ENCODE measurements around the gene FAM240B.

FAM240B gene

DNA sequence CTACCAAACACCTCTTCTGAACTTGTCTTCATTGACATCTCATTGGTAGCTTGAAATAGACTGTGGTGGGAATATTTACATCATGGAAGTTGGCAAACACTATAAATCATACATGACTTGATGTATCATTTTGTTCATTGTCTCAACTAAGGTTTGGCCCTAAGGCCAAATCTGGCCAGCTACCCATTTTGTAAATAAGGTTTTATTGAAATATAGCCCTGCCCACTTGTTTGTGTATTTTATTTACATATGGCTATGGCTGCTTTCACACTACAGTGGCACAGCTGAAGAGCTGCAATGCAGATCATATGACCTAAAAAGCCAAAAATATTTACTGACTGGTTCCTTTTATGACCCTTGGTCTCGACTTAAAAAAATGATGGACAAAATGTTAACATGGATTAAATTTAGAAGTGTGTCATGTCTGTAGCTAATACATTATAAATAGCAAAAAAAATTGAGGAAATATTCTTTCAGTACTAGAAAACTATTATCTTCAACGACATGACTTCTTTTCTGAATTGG is 22.1 kb downstream of the FAM240B start:
- no peak for DNase-seq

DNA sequence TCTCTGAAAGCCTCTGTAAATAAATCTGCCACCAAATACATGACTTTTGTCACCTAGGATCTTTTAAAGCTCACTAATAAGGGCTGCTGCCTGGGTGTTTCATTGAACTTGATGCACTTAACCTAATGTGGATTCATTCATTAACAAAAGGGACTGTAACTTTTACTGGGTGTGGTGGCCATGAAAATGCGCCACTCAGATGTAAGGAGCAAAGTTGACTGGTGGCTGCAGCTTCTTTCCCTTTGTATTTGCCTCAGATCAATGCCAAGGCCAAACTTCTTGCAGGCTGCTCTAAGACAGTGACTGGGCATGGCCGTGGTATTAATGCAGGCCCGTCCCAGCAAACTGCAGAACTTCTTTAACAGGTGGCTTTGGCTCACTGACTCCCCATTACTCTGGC is 22.9 kb downstream of the FAM240B start:
- no peak for DNase-seq

DNA sequence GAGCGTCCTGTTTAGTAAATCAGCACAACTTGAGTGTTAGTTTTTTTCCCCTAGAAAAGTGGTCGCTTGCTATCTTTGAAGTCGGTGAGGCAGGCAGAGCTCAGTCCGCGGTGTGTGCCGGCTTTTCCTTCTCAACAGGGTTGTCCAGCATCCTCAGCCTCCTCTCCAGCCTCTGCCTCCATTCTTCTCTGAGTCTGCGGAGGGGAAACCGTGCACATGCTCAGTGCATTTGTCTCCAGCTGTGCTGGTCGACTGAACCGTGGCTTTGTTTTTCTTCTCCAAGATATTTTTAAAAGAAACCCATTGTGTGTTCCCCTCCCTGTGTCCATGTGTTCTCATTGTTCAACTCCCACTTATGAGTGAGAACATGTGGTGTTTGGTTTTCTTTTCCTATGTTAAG is 25.3 kb downstream of the FAM240B start:
- DNase-seq: no peak

DNA sequence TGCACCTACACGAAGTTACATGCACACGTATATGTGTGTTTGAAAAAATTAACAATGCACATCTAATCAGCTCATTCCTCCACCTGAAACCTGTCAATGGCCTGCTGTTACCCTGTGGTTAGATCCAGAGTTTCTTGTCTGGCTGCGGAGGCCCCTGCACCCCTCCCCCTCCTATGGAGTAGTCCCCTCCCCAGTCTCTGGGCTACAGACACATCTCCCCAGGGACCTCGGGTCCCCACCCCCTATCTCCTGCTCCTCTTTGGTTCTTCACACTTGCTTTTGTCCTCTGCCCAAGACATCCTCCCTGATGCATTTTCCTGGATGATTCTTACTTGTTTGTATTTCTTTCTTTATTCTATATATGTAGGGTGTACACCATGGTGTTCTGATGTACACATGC is 27.2 kb downstream of the FAM240B start:
- no peak for DNase-seq

DNA sequence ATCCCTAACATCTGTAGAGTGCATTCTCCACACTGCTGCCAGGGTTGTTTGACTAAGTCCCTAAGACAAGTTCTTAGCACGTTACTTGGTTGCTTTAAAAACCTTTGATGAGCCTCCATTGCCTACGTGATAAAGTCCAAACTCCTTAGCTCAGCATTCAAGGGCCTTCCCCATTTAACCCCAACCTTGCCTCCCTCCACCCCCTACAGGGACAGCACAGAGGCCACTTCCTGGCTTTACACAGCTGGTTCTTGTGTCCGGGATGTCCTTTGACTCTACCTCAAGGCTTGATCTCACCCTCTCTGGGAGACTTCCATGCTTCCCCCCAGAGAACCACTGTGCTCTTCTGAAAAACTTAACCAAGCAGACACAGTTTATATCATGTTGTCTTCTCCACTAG is 29.4 kb downstream of the FAM240B start:
- DNase-seq: no peak

DNA sequence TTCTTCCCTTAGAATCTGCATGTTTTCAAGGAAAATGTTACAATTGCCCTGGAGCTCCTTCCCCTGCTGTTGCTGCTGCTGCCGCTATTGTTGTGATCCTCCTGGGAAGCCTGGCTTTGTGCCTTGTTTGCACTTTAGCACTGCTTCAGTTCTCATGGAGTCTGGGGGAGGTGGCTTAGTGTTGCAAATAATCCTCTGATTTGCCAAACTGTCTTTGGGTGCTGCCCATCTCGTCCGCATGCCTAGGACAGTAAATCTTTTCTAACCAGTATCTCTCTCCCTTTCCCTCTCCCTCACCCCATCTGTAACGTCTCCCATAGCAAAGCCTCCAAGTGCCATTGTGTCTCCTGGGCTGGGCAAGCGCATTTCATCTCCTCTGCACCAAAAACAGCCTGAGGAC is 30.3 kb downstream of the FAM240B start:
- DNase-seq: no peak

DNA sequence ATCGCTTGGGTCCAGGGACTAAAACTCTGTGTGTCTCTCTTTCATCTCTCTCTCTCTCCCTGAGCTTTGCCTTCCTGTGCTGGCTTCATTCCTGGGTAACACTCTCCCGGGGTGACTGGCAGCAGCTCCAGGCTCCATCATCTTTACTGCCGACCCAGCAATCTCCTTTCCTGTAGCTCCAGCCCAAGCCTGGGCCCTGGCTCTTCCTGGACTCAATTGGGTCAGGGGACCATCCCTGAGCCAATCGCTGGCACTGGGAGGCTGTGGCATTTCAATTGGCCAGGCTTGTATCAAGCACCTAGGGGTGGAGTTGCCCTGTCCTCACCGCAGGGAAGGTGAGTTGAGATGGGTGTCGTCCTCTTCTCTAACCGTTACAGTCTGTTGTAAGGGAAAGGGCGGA is 31.9 kb downstream of the FAM240B start:
- DNase-seq: no peak

DNA sequence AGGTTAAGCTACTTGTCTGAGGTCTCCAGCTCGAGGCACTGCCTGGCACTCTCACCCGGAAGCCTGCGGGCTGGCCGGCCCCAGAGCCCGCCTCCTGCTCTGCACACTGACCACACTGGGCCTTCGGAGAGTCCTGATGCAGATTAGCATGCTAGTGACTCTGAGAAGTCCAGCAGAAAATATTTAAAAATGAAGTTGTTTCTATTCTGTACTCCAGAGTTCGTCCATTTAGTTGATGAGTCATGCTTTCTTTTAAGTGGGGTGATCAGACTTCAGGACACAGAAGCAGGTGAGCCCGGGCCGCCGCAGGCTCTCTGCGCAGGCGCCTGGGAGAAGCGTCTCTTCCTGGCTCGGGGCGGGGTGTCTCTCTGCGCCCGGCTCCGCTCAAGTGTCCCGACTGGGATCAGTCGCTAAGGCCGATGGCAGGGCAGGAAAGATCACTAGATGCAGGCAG is 32.5 kb downstream of the FAM240B start:
- no peak for DNase-seq

DNA sequence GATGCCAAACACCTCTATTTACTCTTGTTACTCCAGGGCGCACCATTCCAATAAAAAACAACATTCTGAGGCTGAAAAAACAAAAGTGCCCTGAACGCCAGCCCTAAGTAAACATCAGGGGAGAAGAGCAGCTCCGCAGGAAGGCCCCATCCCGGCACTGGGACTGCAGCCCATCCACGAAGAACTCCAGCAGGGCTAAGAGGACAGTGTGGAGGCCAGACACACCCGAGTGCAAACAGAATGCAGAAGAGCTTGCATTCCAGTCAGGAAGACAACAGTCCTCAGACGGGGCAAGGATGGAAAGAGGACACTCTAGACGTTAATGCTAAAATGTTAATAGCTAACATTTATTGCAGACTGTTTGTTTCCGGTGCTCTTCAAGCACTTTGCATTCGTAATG is 33.0 kb downstream of the FAM240B start:
- no peak for DNase-seq

DNA sequence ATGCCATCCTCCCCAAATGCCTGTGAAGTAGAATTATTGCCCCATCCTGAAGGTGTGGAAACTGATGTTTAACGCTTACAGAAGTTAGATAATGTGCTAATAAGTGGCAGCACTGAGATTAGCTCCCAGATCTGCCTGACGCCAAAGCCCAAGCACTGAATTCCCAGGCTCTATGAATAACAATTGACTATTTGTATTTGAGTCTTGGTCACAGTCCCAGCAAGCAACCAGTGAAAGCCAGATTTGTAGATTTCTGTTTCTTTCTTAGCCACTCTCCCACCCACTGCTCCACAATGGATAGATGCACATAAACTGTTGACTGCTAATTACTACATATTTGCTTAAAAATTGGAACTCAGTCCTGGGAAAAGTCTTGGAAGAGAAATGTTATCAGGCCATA is 34.4 kb downstream of the FAM240B start:
- no peak for DNase-seq

DNA sequence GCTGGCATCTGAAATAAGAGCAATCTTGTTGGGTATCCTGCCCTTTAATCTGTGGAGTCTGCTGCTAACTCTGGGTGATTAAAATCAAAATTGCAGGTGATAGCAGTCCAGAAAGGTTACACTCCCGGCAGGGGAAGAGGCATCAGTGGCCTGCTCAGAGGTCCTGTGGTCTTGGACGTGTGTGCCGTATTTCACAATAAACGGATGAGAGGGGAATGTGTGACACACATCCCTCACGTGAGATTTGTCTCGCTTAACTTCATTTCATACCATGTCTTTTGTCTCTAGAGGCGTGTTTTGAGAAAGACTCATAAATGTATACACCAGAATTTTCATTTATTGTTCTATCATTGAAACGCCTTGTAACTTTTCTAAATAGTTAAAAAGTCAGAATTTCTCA is 36.6 kb downstream of the FAM240B start:
- no peak for DNase-seq

DNA sequence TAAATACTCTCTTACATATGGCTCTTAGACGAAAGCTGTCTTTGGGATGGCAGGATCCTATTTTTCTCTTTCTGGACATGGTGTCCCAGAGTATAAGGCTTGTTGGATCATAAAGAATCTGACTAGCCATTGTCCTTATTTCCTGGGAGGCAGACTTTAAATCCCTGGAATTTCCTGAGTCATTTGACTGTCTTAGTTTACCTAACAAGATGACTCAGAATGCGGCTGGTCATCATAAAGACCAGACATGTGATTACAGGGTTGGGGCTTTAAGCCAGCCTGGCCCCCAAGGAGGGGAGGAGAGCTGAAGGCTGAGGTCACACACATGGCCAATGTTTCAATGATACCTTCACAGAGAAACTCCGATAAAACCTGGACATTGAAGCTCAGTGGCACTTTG is 37.2 kb downstream of the FAM240B start:
- DNase-seq: peak; percentile 82

DNA sequence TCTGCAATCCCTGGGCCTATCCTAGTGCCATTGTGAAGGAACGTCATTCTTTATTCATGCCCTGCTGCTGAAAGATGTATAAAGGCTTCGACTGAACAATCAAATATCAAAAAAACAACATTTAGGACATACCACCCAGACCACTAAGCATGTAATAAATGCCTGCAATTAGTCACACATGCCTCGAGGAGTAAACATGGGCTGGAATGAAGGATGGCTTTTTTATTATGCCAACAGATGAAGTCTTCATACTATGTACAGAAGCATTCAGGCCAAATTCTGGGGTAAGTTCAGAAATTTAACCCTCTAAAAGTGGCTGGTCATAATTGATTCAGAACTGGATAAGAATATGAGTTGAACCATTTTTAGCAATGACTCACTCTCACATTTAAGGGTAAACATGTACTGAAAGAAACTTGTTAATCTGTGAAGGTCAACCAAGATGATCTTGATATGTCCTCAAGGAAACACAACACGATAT is 38.1 kb downstream of the FAM240B start:
- peak; percentile 78 for DNase-seq

DNA sequence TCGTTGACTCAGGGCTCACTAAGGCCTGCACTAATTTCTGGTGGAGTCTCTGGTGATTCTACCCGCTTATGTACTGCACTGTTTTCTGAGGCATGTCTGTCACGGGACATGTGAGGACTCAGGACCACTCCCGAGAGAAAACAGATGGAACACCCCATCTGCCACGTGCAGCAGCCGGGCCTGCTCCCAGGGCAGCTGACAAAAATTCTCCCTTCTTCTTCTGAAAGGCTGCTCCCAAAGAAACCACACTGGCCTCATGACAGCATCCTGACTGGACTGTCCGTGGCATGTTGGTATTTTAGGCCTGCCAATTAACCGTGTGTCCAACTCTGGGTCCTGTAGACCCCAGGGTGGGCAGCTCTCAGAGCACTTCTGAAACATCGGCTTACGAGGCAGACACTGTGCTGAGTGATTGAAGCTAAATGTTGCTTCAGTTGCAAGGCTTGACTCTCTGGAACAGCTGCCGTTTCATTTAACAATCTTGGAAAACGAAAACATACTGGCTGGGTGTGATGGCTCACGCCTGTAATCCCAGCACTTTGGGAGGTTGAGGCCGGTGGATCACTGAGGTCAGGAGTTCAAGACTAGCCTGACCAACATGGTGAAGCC is 39.0 kb downstream of the FAM240B start:
- no peak for DNase-seq

DNA sequence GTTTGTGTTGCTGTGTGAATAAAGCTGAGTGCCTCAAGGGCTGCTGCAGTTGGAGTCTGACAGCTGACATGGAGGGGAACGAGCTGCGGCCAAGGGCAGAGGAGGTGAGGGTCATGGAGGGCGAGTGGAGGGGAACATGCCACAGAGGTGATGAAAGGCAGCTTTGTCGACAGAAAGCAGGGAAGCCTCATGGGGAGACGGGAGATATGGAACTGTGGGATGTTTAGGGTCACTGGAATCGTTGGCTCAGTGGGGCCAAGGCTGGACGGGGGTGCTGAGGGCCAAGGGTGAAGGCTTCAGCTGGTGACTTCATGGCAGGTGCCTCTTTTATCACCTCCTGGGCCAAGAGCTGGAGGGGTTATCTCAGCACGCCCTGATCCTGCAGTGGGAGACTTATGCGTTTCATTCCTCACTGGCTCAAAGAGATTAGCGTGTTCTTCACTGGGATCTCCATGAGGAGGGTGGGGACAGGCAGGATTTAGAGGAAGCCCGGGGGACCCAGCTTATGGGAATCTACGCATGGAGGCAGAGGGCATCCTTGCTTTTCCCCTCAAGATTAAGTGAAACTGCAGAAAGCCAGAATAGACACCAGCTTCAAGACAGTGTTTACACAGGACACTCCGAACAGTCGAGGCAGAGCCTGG is 42.2 kb downstream of the FAM240B start:
- DNase-seq: no peak

DNA sequence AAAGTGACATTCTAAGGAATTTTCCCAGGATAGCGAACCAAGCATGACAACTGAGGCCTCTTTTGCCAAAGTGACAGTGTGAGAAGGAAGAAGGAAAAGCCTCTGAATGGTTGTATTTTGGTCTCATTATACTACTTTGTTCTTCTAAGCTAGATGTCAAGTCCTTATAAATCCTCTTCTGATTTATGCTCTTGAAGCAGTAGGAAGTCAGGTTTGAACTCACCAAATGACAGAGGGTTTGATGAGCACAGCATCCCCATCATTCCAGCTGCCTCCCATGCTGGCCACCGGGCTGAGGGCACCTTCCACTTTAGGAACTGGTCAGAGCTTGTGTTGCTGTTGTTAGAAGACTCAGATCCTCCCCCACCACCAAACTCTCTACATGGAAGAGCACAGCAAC is 44.1 kb downstream of the FAM240B start:
- no peak for DNase-seq

DNA sequence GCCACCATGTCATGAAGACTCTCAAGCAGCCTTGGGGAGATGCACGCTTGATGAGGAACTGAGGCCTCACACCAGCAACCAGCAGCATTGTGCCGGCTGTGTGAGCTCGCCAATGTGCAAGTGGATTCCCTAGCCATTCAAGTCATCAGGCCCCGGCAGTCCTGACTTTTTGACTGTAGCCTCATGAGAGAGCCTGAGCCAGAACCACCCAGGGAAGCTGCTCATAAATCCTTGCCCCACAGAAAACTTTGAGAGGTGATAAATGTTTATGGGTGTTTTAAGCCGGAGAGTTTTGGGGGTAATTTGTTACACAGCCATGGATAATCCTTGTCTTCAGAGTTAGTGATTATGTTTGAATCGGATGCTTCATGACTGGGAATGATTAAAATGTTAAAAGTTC is 44.7 kb downstream of the FAM240B start:
- no peak for DNase-seq

DNA sequence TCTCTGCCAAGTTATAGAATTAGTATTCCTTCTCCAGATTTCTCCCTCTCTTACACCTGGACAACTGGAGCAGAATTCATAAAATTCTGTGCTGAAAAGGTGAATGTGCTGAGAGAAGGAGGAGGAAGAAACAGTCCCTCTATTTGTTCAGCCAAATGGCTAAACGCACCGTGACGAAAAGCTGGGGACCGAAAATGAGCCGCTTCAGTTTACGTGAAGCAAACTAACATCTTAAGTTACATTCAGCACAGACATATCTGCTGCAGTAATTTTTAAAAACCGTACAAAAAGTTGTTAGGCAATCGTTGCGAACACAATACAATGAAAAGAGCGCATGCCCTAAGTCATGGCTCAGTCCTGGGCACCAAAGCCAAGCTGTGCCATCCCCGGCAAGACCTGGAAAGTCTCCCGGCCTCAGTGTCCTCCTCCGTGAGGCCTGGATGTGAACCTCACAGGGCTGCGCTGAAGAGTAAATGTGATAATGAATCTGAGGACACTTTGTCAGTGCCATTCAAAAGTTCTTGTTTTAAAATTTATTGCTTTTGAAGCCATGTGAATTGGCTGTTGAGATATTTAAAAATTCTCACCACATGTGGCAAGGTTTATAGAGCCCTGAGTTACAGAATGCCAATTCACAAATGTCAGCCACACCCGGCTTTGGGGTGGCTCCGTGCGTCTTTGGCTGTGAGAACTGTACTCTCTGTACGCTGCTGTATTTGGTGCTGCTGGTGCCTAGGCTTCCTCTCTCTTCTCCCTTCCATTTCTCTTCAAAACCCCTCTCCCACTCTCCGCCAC is 46.3 kb downstream of the FAM240B start:
- DNase-seq: no peak

DNA sequence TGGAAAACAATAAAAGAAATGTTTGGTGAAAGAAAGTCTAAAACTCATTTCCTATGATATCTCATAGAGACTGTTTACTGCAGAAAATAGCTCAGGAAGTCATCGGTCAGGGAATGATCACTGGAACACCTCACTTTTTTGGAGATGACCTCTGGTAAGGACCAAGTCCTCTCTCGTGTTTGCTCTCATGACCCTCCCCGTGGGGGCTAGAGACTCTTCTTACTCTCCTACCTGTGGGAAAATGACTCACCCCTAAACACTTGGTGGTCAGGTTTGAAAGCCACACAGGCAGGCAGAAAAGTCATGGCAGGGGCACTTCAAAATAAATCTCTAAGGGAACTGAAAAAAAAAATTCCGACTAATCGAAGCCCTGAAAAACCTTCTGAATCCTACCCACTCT is 48.2 kb downstream of the FAM240B start:
- DNase-seq: no peak

DNA sequence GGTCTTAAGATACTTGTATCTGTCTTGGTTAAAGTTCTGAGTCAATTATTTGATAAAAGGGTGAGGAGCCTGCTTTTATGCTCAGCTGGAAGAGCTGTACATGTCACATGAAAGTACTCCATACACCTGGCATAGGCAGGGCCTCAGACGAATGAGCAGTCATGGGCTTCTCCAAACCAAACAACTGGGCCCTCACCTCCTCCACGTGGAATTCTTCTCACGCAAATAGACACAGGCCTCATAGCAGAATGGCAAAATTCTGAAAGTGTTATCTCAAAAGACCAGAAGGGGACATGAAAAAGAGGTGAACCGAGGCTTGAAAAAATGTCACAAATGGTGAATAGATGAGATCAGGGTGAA is 48.6 kb downstream of the FAM240B start:
- no peak for DNase-seq

DNA sequence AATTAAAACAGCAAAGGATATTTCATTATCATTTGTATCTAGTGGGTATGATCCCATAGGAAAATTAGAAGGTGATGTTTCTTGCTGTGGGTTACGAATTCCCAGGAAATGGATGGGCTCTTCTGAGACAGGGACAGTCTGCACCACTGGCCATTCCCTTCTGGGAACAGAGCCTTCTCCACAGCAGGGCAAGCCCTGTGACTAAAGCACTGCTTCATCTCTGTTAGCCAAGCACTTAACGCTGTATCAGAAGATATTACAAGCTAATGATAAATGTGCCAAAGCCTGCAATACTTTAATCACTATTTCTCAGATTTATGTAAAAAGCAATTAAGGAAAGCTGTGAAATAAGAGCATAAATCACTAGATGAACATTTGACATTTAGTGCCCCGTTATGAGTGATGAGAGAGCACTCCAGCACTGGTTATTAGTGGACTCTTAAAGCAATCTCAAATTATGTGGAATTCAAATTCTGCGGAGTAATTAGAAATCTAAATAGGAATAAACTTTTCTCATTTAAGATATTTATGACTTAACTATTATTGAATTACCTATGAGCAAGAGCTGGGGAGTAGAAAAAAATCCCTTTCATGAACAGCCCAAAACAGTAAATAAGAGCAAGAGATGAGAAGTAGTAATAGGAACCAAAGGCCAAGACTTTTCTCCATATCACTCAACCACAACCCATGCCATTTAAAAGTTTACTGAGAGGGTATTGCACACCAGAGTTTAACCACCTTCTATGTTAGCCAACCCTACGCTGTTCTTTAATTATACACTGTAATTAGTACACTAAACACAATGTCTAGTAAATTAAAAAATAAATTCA is 49.2 kb downstream of the FAM240B start:
- no peak for DNase-seq

DNA sequence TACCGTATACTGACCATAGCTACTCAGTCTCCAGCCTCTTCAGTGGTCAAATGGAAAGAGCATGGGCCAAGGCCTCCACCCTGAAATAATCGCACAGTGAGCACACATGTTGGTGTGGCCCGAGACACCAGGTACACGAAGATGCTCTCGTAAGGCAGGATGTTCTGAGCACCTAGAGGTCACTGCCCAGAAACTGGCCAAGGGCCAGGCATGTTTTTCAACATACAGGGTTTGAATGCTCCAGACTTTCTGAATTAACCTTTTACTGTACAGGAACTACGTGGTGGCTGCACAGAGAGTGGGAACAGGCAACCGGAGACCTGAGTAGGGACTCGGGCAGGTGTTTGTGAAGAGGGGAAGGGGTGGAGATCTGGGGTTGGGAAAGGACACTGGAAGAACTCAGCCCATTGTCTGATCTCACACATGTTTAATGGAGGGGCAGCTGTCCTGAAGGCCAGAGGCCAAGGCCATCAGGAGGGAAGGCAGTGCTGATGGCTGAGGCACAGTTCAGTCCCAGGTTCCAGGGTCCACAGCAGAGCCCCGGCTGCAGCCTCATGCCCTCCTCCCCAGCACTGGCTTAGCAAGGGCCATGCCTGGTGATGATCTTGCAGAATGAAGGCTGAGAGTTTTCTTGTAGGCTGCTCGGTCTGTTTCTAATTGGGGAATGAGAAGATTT is 51.0 kb downstream of the FAM240B start:
- DNase-seq: no peak

Data from EL (cell line).